GM19438 (cell line): ENCODE results near the gene TSPAN8.
"Not testable (repeated sequence)": the region's sequence is repeated elsewhere in the genome, so short reads cannot be mapped to it uniquely, and the experiment has no call there.

Experiments
- ATAC-seq: cut with Tn5 transposase; IDR thresholded peaks from one replicate; pipeline ENCODE4 v1.9.1; 2021; ENCODE audit warnings: low read depth; ENCODE audit not compliant: unreplicated experiment

TSPAN8 gene

GRCh38 chr12:71157601-71158233, at the start of gene TSPAN8:
TSPAN8 (minus strand) TSS chr12:71157999; CDS start chr12:71157678, 321 bp downstream.
- ATAC-seq, result no peak

- no peak for ATAC-seq
Measured at GRCh38 chr12:71201136-71201679, 43.4 kb upstream of the TSPAN8 start.

GRCh38 chr12:71200706-71201105, 42.9 kb upstream of the TSPAN8 start:
- no peak for ATAC-seq

GRCh38 chr12:71197460-71197859, 39.7 kb upstream of the TSPAN8 start:
- no peak for ATAC-seq

- ATAC-seq, result no peak
Measured at GRCh38 chr12:71195338-71195896, 37.6 kb upstream of the TSPAN8 start.

- no peak for ATAC-seq
Measured at GRCh38 chr12:71194657-71195056, 36.9 kb upstream of the TSPAN8 start.

GRCh38 chr12:71193041-71193440, 35.2 kb upstream of the TSPAN8 start:
- no peak for ATAC-seq

- ATAC-seq, result no peak
Measured at GRCh38 chr12:71191509-71192196, 33.9 kb upstream of the TSPAN8 start.

GRCh38 chr12:71190822-71191221, 33.0 kb upstream of the TSPAN8 start:
- ATAC-seq, result no peak

- ATAC-seq, result no peak
Measured at GRCh38 chr12:71187379-71187778, 29.6 kb upstream of the TSPAN8 start.

GRCh38 chr12:71186571-71187288, 28.9 kb upstream of the TSPAN8 start:
- ATAC-seq, result no peak

GRCh38 chr12:71183846-71184245, 26.0 kb upstream of the TSPAN8 start:
- ATAC-seq, result no peak

- no peak for ATAC-seq
Measured at GRCh38 chr12:71183018-71183417, 25.2 kb upstream of the TSPAN8 start.

- no peak for ATAC-seq
Measured at GRCh38 chr12:71178162-71178561, 20.4 kb upstream of the TSPAN8 start.

GRCh38 chr12:71174825-71175224, 17.0 kb upstream of the TSPAN8 start:
- ATAC-seq, result no peak

- no peak for ATAC-seq
Measured at GRCh38 chr12:71174146-71174545, 16.3 kb upstream of the TSPAN8 start.

- ATAC-seq, result no peak
Measured at GRCh38 chr12:71170456-71170855, 12.7 kb upstream of the TSPAN8 start.

- ATAC-seq, result no peak
Measured at GRCh38 chr12:71169286-71169685, 11.5 kb upstream of the TSPAN8 start.

- no peak for ATAC-seq
Measured at GRCh38 chr12:71166862-71167496, 9.2 kb upstream of the TSPAN8 start.

GRCh38 chr12:71166280-71166679, 8.5 kb upstream of the TSPAN8 start:
- ATAC-seq, result no peak

- not testable (repeated sequence) for ATAC-seq
Measured at GRCh38 chr12:71165780-71166179, 8.0 kb upstream of the TSPAN8 start.
